HG03066 (cell line): ENCODE measurements around the gene KEAP1.

Experiments
- ATAC-seq: cut with Tn5 transposase; IDR thresholded peaks from one replicate; pipeline ENCODE4 v1.9.1; 2021; ENCODE audit warnings: low read depth; ENCODE audit not compliant: unreplicated experiment

KEAP1 gene

DNA sequence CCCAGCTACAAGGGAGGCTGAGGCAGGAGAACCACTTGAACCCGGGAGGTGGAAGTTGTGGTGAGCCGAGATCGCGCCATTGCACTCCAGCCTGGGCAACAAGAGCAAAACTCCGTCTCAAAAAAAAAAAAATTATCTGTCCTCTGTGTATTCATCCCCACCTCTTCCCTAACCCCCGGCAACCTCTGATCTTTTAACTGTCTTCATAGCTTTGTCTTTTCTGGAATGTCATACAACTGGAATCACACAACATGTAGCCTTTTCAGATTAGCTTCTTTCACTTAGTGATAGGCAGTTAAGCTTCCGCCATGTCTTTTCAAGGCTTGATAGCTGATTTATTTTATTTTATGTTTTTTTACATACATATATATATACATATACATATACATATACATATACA is 22.5 kb upstream of the KEAP1 start:
- ATAC-seq, result no peak

DNA sequence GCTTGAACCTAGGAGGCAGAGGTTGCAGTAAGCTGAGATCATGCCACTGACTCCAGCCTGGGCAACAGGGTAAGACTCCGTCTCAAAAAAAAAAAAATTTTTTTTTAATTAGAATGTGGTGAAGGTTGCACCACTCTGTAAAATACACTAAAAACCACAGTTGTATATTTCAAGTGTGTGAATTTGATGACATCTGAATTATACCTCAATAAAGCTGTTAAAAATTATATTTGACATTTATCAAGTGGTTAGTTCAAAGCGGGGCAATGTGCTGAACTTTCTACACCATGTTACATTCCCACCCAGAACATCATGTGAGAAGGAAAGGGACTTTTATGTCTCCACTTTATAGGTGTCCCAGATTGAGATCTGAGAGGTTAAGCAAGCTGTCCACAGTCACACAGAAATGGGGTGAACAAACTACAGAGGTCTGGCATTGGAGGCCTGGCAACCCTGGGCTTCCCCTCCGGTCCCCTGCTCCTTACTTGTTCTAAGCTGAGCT is 20.0 kb upstream of the KEAP1 start:
- ATAC-seq, result no peak

DNA sequence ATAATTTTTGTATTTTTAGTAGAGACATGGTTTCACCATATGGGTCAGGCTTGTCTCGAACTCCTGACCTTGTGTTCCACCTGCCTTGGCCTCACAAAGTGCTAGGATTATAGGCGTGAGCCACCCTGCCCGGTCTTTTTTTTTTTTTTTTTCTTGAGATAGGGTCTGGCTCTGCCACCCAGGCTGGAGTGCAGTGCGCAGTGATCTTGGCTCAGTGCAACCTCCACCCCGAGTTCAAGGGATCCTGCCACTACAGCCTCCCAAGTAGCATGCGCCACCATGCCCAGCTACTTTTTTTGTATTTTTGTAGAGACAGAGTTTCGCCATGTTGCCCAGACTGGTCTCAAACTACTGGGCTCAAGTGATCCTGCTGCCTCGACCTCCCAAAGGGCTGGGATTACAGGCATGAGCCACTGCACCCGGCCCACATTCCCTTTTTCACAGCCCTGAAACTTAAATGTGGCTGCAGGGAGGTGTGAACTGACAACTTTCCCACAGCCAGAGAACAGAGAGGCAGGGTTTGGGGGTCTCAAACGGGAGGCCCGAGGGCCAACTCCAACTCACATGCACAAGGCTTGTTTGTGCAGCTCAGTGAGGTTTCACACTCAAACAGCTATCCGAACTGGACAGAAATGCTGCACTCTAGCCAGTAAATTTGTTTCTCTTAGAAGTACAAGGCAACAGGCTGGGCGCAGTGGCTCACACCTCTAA is 18.5 kb upstream of the KEAP1 start:
- no peak for ATAC-seq

GRCh38 chr19:10520652-10521318 is 17.6 kb upstream of the KEAP1 start:
- no peak for ATAC-seq

- ATAC-seq, result no peak
Observed at GRCh38 chr19:10519421-10519820, 16.3 kb upstream of the KEAP1 start.

- no peak for ATAC-seq
Observed at GRCh38 chr19:10518444-10519361, 15.5 kb upstream of the KEAP1 start.

- ATAC-seq, result no peak
Observed at GRCh38 chr19:10517760-10518443, 14.7 kb upstream of the KEAP1 start.

DNA sequence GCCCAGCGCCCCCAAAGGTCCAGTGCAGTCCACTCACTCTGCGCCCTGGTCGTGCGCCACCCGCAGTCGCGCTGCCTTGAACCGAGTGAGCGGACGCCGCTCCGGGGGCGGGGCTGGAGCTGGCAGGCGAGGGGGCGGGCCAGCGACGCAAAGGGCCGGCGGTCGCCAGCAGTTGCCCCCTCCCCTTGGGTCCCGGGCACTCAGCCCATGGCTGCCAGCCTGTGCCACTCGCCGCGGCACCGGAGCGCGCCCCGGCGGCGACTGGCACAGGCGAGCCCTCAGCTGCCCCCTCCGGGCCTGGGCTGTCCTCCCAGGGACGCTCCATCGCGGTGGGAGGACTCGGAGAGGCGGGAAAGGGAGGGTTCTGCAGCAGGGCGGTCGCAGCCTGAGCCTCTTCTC is 14.2 kb upstream of the KEAP1 start, which contains the start of gene S1PR5:
Gene S1PR5, minus strand, starts transcription at position 87 of the 399 bp plus-strand sequence. CDS start 2,436 bp downstream, outside the sequence.
- no peak for ATAC-seq

- no peak for ATAC-seq
Observed at GRCh38 chr19:10516671-10517286, 13.6 kb upstream of the KEAP1 start.

GRCh38 chr19:10516064-10516385 is 12.9 kb upstream of the KEAP1 start:
- ATAC-seq, result no peak

- ATAC-seq, result no peak
Observed at GRCh38 chr19:10514211-10515145, 11.3 kb upstream of the KEAP1 start.

GRCh38 chr19:10513223-10513622 is 10.1 kb upstream of the KEAP1 start:
- no peak for ATAC-seq

GRCh38 chr19:10510301-10510802 is 7.2 kb upstream of the KEAP1 start:
- ATAC-seq, result no peak

GRCh38 chr19:10508707-10509106 is 5.6 kb upstream of the KEAP1 start:
- ATAC-seq, result no peak

GRCh38 chr19:10508036-10508435 is 4.9 kb upstream of the KEAP1 start:
- ATAC-seq, result no peak

DNA sequence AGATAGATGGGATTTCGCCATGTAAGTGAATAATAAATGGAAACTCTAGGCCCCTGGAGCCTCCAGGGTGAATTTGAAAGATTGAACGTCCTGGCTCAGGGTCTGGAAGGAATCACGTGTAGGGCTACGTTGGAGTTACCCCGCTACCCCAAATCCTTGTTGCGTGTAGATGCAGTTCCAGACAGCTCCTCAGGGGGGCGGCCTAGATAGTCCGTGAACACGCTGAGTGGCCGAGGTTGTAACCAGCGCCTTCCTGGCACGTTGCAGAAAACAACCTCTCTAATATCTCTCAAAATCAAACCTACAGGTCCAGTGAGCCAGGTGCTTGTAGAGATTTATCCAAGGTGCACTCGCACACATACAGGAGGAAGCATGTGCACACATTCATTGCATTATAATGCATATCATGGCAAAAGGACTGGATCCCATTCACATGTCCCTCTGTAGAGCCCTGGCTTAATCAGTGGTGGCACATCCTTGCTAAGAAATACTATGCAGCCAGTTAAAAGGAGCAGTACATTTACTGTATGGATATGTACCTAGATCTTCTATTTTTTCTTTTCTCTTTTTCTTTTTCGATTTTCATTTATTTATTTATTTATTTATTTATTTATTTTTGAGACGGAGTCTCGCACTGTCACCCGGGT is 2.5 kb upstream of the KEAP1 start:
- no peak for ATAC-seq

GRCh38 chr19:10502524-10503001 is 593 bp downstream of the KEAP1 start:
- peak; percentile 76 for ATAC-seq

DNA sequence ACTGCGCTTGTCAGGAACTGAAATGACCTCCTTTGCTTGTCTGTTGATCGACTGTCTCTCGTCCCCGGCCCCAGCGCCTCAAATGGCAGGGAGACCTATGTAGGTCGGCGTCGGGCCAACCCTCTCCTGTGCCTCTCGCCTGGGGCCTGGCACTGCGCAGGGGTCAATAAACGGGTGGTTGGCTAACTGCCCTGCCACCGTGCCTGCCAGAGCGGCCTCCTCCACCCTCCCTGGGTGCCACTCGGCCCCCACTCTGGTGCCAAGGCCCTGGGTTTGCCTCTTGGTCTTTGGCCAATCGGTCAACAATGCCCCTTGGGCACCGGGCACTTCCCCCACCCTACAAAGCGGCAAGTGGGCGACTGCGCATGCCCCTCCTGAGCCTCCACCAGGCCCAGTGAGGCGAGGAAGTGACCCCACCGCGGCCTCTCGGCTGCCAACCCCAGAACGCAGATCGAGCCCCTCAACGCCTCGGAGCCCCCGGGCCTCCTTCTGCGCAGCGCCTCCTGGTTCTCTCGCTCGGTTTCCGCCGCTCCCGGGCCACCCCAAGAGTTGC is 1.1 kb downstream of the KEAP1 start:
- no peak for ATAC-seq
